Measurements from ENCODE around the gene SH3RF3.

GRCh38 chr2:109206569-109207146 is 77.7 kb downstream of the SH3RF3 start:
- TF ChIP-seq CTCF (IDR thresholded peaks at IDR 0.05) (no peak), POLR2A (IDR thresholded peaks at IDR 0.05) (no peak), POLR2AphosphoS5 (IDR thresholded peaks at IDR 0.05) (no peak), EP300 (IDR thresholded peaks at IDR 0.05) (no peak)

All from upper lobe of left lung (tissue), 4 donors.